ENCODE results near the gene EIF2AK2.

The EIF2AK2 gene

DNA sequence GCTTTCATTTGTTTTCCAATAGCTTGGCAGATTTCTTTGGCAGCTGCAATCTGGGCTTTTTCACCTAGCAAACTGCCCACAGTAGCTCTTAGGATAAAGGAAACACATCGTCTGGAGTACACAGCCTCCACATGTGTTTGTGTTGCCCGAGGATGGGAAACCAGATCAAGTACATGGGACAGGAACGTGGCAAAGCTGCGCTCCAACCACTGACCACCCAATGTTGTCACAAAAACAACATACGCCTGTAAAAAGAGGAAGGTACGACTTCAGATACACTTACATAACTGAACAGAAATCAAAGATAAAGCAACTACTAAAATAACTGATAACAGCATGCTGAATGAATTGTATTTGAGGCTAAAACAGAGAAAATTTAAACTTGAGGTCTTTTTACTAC is 88.1 kb downstream of the EIF2AK2 start:
- no peak for DNase-seq (ENCODE audit: low spot score in 2 of 2)
- H3K36me3 ChIP-seq (replicated peaks): peaks cover 3% of the 10 kb centered on the region
- H3K4me3 ChIP-seq: no peak overlapping the region
- no peaks in the 10 kb centered on the region for H3K4me1 ChIP-seq
- H3K27me3 ChIP-seq (ENCODE audit: low read depth): no peaks in the 10 kb centered on the region
- no peaks in the 10 kb centered on the region for H3K9me3 ChIP-seq
- in situ Hi-C loops (cut with MboI; ENCODE audit: low sequenced_read_pairs): no loop called here

DNA sequence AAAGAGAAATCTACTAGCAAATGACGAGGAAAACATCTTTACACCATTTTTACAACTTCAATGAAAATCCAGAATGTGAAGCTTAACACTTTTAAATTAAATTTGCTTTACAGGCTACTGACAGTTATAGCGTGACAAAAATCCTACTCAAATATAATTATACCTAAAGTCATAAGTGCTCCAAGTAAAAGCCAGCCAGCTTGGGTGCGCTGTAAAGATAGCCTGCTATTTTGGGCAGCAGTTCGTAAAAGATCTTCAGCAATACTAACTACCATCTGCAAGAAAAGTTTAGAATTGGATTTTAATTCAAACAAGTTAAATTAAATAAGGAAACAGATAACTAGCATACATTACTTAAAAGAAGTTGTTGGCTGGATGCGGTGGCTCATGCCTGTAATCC is 95.0 kb downstream of the EIF2AK2 start:
- Histone ChIP-seq H3K9me3 (no peaks in the 10 kb centered on the region), H3K4me1 (no peaks in the 10 kb centered on the region), H3K27me3 (ENCODE audit: low read depth) (no peaks in the 10 kb centered on the region), H3K4me3 (no peak overlapping the region), H3K36me3 (replicated peaks) (peaks cover 8% of the 10 kb centered on the region)
- DNase-seq (ENCODE audit: low spot score in 2 of 2): no peak
- in situ Hi-C loops (cut with MboI; ENCODE audit: low sequenced_read_pairs): no loop called here

GRCh38 chr2:37061013-37061711 is 95.6 kb downstream of the EIF2AK2 start:
- Histone ChIP-seq H3K27me3 (ENCODE audit: low read depth) (no peaks in the 10 kb centered on the region), H3K4me1 (no peaks in the 10 kb centered on the region), H3K9me3 (no peaks in the 10 kb centered on the region), H3K4me3 (no peak overlapping the region), H3K36me3 (replicated peaks) (peaks cover 9% of the 10 kb centered on the region)
- in situ Hi-C loops (cut with MboI; ENCODE audit: low sequenced_read_pairs): no loop called here
- no peak for DNase-seq (ENCODE audit: low spot score in 2 of 2)

GRCh38 chr2:37060446-37060845 is 96.3 kb downstream of the EIF2AK2 start:
- Histone ChIP-seq H3K4me1 (no peaks in the 10 kb centered on the region), H3K27me3 (ENCODE audit: low read depth) (no peaks in the 10 kb centered on the region), H3K36me3 (replicated peaks) (peaks cover 9% of the 10 kb centered on the region), H3K9me3 (no peaks in the 10 kb centered on the region), H3K4me3 (no peak overlapping the region)
- DNase-seq (ENCODE audit: low spot score in 2 of 2): no peak
- in situ Hi-C loops (cut with MboI; ENCODE audit: low sequenced_read_pairs): no loop called here

DNA sequence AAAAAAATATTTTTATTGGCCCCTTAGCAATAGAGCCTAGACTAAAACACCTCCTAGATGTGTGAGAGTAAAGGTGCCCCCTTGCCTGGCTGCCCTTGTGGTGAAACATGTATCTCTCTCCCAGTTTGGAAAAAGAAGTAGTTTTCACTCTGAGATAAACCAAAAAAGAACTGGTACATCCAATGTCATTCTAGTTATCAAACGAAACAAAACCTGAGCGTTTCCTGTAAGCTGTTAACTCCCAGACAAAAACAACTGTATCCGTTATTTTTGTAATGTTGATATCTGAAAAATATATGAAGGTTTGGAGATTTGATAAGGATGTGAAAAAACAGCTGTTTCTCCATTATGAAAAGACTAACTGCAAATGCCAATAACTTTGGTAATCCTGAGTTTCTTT is 96.9 kb downstream of the EIF2AK2 start:
- in situ Hi-C loops (cut with MboI; ENCODE audit: low sequenced_read_pairs): no loop called here
- H3K27me3 ChIP-seq (ENCODE audit: low read depth): no peaks in the 10 kb centered on the region
- H3K4me1 ChIP-seq: no peaks in the 10 kb centered on the region
- no peak for DNase-seq (ENCODE audit: low spot score in 2 of 2)
- no peaks in the 10 kb centered on the region for H3K9me3 ChIP-seq
- H3K36me3 ChIP-seq (replicated peaks): peaks cover 9% of the 10 kb centered on the region
- no peak overlapping the region for H3K4me3 ChIP-seq

- DNase-seq (ENCODE audit: low spot score in 2 of 2): no peak
- in situ Hi-C loops (cut with MboI; ENCODE audit: low sequenced_read_pairs): no loop called here
- peaks cover 12% of the 10 kb centered on the region for H3K36me3 ChIP-seq (replicated peaks)
- H3K9me3 ChIP-seq: no peaks in the 10 kb centered on the region
- no peaks in the 10 kb centered on the region for H3K27me3 ChIP-seq (ENCODE audit: low read depth)
- H3K4me1 ChIP-seq: no peaks in the 10 kb centered on the region
- H3K4me3 ChIP-seq: no peak overlapping the region
Observed at GRCh38 chr2:37052600-37053332, 104.0 kb downstream of the EIF2AK2 start.

All from HAP-1 (cell line).